Hindlimb muscle (tissue), 1 donor: ENCODE measurements around the gene FEM1C. TPM values are rescaled to one million over a fixed set of nuclear protein-coding genes. Genes with fewer than 3 reads are reported as not detected.

ENCODE experiments used
- DNase-seq: peaks from one replicate; pipeline ENCODE4 v3.0.0-alpha.2; 2013
- polyA plus RNA-seq: library from polyadenylated mRNA; unstranded; fragments of 120-200 nt; gene quantifications from one replicate; pipeline ENCODE4 v1.2.1, GENCODE V29; 2013; ENCODE audit not compliant: insufficient read length

Gene FEM1C
- polyA plus RNA-seq, 1 donor = 23.0 TPM

DNA sequence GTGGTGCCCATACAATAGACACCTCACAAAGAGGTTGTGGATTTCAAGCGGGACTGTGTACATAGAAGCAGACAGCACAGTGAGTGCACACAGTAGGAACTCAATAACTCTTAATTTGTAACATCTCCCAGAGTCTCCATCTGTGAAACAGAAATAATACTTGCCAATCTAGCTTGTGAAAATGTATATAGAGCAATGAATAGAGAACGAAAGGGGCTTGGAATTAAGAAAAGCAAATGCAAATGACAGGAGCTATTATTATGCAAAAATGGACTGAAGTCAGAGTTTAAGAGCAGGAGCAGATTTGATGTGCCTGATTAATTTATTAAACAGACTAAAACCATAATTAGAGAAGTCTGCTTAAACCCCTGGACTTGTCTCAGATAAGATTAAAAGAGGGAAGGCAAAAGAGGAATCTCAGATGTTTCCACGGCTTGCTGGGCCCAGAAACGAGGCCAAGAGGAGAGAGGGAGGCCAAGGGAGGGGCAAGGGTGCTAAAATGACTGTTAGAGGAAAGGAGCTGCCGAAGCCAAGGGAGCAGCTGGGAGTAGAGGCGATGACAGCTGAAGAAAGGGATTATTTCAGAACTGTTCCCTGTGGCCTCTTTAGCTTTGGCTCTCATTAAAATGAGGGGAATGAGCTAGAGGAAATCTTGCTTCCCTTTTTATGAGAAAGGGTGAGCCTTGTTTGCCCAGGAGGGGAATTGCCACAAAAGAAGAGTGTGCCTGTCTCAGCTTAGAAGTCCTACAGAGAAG is 72.1 kb downstream of the FEM1C start:
- DNase-seq = no peak

DNA sequence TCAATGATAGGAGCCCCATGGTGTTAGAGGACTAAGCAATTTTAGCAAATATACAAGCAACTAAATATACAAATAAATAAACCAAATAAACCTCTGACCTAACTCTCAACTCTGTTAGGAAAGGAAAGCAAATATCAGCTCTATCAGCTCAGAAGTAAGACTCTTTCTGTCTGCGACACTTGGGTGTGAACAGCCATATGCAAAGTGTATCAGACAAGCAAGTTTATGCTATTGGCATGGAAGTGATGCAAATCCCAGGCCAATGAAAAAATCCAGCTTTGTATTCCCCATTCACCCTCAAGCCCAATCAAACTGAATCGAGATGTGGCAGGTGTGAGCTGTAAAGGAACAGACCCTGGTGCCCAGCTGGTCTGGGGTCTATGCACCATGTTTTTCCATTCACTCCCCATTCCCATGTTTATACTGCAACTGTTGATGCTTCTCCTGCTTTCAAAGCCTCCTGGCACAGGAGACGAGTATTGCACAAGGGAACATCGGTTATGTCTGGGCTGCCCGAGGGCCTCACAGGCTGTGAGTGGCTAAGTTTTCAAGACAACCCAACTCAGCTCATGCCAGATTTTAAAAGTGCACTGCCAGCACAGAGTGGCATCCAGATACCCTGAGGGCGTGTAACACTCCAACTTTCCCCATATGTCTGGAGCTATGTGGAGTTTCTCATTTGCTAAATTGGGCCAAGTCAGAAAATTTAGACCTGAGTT is 73.1 kb downstream of the FEM1C start:
- DNase-seq = no peak

DNA sequence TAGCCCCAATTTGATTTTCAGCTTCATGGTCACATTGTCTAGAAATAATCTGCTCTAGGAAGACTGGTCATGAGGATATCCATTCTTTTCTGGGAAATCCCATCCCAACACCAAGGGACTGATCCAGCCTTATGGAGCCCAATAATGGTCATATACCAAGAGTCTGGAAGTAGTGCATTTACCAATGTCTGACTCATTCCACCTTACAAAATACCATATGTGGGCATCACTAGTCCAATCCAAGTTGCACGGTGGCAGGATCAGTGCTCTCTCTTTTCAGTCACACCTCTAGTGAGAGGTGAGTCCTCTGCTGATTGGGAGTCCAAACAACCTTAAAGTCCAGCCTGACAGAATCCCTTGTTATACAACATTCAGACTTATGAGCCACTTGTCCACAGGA is 73.7 kb downstream of the FEM1C start:
- DNase-seq = no peak

Other genes starting within 250 kb of the FEM1C start
- 11.3 TPM for gene CCDC112, start 248.1 kb downstream of the FEM1C start, polyA plus RNA-seq
- gene TICAM2, start 57.7 kb upstream of the FEM1C start, polyA plus RNA-seq = 5.0 TPM
- 53.0 TPM for gene TMED7, start 81.3 kb upstream of the FEM1C start, polyA plus RNA-seq